SU-DHL-6 (cell line): ENCODE measurements around the gene SKA3.
"Not testable (repeated sequence)": the region's sequence is repeated elsewhere in the genome, so short reads cannot be mapped to it uniquely, and the experiment has no call there.

Experiments
- CTCF ChIP-seq: fragments of 200-600 bp; sonication (generic); IDR thresholded peaks from one replicate; pipeline ENCODE4 v1.5.1; 2017; ENCODE audit warnings: antibody characterized with exemption, mild to moderate bottlenecking, low read length, moderate library complexity; ENCODE audit not compliant: insufficient read depth, poor library complexity, severe bottlenecking
- EZH2phosphoT487 ChIP-seq: fragments of 200-600 bp; sonication (generic), shearing (Covaris generic); conservative IDR thresholded peaks from 2 replicates; pipeline ENCODE4 v1.6.1; 2018; ENCODE audit warnings: mild to moderate bottlenecking, antibody characterized with exemption, low read length, moderate library complexity, mixed read lengths

GRCh38 chr13:21215419-21215818, 39.1 kb upstream of the SKA3 start:
- TF ChIP-seq CTCF, EZH2phosphoT487: not testable (repeated sequence)
